Muscle of back (tissue), 13 donors: ENCODE measurements around the gene SMIM10L1. TPM values are rescaled to one million over a fixed set of nuclear protein-coding genes. Genes with fewer than 3 reads are reported as not detected.

Experiments
- DNase-seq, 3 donors: peaks; one replicate each; pipeline versions ENCODE4 v3.0.0 to v3.0.0-alpha.2; 2013
- long read RNA-seq, 9 donors: transcript quantifications; one replicate each; lab custom pipeline, GENCODE V29; 2026
- polyA plus RNA-seq, 10 donors: library from polyadenylated mRNA; unstranded; fragments of 120-200 nt; gene quantifications; one replicate each; pipeline ENCODE4 v1.2.1, GENCODE V29; 2013; ENCODE audit not compliant: insufficient read length in 10 of 10

Gene SMIM10L1
- 10 to 100 TPM; 12.5 to 15.1 (median 13.4) TPM for polyA plus RNA-seq
- long read RNA-seq, donor 1, full-length matches to known transcripts = 42 of 42 reads
- long read RNA-seq, donor 1, partial matches to known transcripts = 0 of 42 reads
- long read RNA-seq, donor 1, other reads (novel, unspliced or antisense) = 0 of 42 reads
- long read RNA-seq, donor 2, full-length matches to known transcripts = 20 of 20 reads
- long read RNA-seq, donor 2, partial matches to known transcripts = 0 of 20 reads
- long read RNA-seq, donor 2, other reads (novel, unspliced or antisense) = 0 of 20 reads
- long read RNA-seq, donor 3, full-length matches to known transcripts = 1 of 1 reads
- long read RNA-seq, donor 3, partial matches to known transcripts = 0 of 1 reads
- long read RNA-seq, donor 3, other reads (novel, unspliced or antisense) = 0 of 1 reads
- long read RNA-seq, donor 4, full-length matches to known transcripts = 37 of 37 reads
- long read RNA-seq, donor 4, partial matches to known transcripts = 0 of 37 reads
- long read RNA-seq, donor 4, other reads (novel, unspliced or antisense) = 0 of 37 reads
- long read RNA-seq, donor 5, full-length matches to known transcripts = 59 of 59 reads
- long read RNA-seq, donor 5, partial matches to known transcripts = 0 of 59 reads
- long read RNA-seq, donor 5, other reads (novel, unspliced or antisense) = 0 of 59 reads
- long read RNA-seq, donor 6, full-length matches to known transcripts = 56 of 56 reads
- long read RNA-seq, donor 6, partial matches to known transcripts = 0 of 56 reads
- long read RNA-seq, donor 6, other reads (novel, unspliced or antisense) = 0 of 56 reads
- long read RNA-seq, donor 7, full-length matches to known transcripts = 40 of 40 reads
- long read RNA-seq, donor 7, partial matches to known transcripts = 0 of 40 reads
- long read RNA-seq, donor 7, other reads (novel, unspliced or antisense) = 0 of 40 reads
- long read RNA-seq, donor 8, full-length matches to known transcripts = 32 of 32 reads
- long read RNA-seq, donor 8, partial matches to known transcripts = 0 of 32 reads
- long read RNA-seq, donor 8, other reads (novel, unspliced or antisense) = 0 of 32 reads
- long read RNA-seq, donor 9, full-length matches to known transcripts = 6 of 6 reads
- long read RNA-seq, donor 9, partial matches to known transcripts = 0 of 6 reads
- long read RNA-seq, donor 9, other reads (novel, unspliced or antisense) = 0 of 6 reads

DNA sequence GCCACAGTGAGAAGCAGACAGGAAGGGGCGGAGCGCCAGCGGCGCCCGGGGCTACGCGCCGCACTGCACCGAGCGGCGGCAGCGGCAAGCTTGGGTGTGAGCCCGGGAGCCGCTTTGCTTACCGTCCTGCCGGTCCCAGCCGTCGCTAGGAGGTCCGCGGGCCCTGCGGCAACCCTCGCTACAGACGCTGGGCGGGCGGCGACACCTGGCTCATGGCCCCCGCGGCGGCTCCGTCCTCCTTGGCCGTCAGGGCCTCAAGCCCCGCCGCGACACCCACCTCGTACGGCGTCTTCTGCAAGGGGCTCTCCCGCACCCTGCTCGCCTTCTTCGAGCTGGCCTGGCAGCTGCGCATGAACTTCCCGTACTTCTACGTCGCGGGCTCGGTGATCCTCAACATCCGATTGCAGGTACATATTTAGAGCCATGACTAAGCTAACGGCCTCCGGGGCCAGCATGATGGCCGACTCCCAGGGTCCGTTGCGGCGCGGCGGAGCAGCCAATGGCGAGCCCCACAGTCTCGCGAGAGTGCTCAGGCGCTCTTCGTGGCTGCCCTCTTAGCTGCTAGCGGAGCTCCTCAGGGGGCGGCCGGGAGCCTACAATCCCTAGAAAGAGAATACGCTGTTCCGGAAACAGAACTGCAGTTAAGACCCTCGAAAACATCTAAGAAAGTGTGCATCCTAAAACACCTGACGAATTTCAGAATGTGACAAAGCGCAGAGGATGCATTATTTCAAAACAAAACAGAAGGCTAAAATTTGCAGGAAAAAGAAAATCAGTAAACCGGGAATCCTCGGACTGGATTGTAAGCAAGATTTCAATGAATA lies at the start of gene SMIM10L1:
Gene SMIM10L1, plus strand, starts transcription at position 50 of the 824 bp plus-strand sequence. Its CDS starts 163 bp downstream, at position 213.
- DNase-seq = peak; percentile 95 to 99 (median 96)

DNA sequence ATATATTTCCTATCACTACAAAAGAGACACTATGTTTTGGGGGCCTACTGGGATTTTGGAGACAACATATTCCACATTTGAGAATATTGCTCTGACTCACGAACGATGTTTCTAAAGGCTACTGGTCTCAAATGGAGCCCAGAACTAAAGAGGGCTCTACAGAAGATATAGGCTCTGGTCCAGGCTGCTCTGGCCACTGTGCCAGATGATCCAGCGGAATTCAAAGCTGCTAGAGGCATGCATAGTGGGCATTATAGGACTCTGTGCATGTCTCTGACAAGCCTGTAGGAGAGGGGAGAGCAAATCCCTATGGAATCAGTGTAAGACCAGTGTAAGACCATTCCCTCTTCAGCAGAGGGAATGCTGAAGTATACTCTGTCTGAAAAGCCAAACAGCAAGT lies 40.6 kb upstream of the SMIM10L1 start:
- no peak for DNase-seq

DNA sequence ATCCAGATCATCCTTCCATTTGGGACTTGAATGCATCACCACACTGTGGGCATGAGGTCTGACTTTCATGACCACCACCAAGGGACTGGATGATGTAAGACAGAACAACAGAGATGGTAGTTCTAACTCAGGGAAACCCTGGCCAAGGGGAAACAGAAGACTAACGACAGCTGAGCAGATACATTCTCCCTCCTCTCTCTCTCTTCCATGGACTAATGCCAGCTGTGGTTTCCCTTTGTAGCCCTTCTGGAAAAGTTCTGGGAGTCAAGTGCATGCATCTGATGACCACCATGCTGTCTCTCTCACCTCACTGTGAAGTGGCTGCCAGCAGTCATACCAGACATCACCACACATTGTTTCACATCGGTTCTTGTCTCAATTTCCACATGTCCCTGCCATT lies 40.0 kb upstream of the SMIM10L1 start:
- peak in 1 of 3 donors; percentile 5 for DNase-seq

DNA sequence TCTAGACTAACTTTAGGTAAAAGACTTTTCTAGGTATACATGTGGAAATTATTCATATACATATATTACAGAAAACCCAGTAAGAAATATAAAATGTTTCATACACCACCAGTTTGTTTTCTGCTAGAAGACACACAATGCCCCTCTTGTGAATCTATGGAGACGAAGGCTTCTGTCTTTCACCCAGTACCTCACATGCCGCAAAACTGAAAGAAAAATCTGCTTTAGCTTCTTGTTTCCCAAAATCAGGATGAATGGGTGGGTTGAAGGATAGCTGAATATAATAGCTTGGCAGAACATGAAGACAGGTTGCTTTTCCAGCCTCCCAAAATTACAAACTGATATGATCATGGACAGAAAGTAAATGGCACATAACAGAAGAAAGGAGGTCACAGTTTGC lies 37.8 kb upstream of the SMIM10L1 start:
- DNase-seq = no peak

DNA sequence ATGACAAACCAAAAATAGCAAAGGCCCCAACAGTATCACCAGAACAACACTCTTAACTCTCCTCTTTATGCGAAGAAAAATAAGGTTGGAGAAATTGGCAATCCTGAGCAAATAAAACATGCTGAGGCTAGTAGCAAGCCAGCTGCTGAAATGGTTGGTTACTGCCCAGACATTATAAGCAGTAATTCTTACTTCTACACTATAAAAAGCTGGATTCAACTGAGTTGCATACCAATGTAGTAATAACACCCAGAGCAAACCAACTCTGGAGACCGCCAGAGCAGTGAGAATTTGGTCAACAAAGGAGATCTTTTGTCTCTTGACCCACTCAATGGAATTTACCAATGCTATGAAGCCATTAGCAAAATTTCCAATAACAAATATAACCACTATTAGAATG lies 37.2 kb upstream of the SMIM10L1 start:
- no peak for DNase-seq

DNA sequence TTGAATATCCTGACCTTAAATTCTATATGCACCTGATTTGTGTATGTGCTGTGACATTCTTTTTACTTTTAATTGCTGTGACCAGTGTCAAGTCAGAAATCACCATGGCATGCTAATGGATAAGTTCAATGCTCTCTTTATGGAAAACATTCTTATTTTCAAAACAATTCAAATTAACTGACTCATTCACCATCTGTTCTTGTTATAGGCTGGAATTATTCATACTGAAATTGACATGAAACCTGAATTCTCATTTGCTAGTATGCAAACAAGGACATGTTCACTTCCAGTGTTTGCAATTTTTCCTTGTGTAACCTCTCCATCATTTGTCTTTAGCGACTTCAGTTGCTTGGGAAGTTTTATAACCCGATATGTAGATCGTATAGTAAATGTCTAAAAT lies 36.7 kb upstream of the SMIM10L1 start, which contains the start of gene TAS2R30:
Gene TAS2R30, minus strand, starts transcription at position 340 of the 400 bp plus-strand sequence. CDS start 400 bp downstream, outside the sequence.
- no peak for DNase-seq

DNA sequence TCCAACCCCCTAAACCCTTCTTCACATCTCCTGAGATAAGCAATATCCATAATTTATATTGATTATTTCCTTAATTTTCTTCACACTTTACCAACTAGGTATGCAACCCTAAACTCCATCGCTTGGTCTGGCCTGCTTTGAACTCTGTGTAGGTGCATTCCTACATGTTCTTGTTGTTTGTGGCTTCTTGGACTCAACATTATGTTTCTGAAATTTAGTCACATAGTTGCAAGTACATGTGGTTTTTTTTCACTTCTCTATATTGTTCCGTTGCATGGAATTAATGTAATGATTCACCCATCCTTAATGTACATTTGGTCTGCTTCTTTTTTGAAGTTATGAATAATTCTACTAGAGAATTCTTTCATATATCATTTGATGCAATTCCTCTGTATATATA lies 34.9 kb upstream of the SMIM10L1 start:
- DNase-seq = no peak

DNA sequence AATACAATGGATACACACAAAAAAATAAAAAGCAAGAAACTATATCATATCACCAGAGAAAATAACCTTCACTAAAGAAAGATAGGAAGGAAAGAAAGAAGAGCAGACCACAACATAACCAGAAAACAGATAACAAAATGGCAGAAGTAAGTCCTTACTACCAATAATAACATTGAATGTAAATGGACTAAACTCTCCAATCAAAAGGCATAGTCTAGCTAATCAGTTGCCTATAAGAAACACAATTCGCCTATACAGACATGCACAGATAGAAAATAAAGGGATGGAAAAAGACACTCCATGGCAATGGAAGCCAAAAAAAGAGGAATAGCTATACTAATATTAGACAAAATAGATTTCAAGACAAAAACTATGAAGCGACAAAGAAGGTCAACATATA lies 27.6 kb upstream of the SMIM10L1 start:
- DNase-seq = no peak

DNA sequence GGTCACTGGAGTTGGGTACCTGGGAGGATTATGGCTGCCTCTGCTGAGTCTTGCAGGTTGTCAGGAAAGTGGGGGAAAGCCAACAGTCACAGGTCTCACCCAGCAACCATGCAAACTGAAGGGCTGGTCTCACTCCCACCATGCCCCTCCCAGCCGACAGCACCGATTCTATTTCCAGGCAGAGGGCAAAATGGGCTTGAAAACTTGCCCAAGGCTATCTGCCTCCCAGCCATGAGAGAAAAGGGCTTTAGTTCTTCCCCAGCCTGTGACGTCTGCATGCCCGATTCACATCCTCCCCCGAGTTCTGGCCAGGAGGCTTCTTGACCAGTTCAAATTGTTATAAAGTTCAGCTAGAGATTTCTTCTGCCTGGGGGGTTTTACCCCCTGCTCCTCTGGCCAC lies 26.7 kb upstream of the SMIM10L1 start:
- DNase-seq = no peak

DNA sequence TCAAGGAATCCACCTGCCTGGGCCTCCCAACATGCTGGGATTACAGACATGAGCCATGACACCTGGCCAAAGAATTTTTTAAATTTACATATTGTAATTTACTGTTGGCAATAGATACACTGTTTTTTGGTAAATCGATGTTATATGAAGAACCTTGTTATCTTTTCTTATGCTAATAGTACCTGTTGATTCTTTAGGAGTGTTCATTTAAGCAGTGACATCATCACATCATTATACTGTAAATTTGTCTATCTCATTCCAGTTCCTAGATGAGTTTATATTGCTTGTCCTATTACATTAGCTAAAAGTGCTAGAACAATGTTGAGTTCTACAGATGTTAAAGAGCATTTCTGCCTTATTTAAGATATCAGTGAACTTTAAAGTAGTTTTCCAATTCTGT lies 23.6 kb upstream of the SMIM10L1 start:
- no peak for DNase-seq

DNA sequence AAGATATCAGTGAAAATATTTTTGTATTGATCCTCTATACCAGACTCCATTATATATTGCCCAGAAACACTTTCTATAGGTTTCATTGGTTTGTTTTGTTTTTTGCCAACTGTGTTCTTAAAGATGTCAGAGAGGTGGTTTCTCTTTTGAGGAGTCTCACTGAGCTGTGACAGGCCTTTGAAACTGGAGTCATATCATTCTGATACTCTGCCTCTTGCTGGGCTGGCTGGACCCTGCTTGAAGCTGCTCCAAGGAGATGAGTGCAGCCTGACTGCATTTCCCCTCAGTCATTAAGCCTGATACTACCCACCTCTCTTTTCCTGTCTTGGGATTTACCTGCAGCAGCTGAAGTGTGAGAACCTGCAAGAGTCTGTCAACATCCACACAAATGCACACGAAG lies 20.2 kb upstream of the SMIM10L1 start:
- no peak for DNase-seq

DNA sequence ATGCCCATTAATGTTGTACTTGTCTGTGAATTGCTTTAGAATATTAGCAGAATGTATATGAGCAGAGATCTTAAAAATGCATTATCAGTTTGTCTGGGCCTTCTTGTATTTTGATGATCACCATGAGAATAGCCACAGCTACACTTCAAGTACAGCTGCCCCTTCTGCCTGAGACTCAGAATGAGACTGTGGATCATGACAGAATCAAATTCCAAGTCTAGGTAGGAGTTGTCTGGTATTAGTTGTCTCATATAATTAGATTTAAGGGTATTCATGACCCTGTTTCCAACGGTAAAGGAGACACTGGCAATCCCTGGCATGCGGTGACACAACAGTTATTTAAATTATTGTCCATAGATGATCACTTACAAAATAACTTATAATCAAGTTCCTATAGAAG lies 18.3 kb upstream of the SMIM10L1 start:
- no peak for DNase-seq

DNA sequence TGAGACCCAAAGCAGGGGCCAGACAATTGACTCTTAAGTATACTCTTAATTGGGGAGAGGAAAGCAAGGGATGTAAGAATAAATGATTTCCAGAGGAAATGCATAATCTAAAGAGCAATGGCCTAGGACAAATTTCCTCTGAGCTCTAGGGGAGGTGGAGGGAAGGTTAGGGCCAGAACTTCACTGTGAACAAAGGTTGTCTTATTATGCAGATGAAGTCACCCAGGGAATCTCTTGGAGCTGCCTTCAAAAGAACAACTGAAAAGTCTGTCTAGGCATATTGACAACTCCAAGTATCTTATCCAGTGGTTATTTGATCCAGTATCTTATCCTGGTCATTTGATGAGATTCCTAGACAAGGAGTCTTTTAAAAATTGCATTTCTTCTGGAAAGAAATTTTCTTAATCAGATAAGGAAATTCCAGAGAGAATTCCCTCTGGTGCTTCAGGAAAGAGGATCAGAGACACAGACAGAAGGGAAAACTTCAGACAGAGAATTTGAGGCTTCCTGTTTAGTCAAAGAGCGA lies 16.5 kb upstream of the SMIM10L1 start:
- DNase-seq = no peak

DNA sequence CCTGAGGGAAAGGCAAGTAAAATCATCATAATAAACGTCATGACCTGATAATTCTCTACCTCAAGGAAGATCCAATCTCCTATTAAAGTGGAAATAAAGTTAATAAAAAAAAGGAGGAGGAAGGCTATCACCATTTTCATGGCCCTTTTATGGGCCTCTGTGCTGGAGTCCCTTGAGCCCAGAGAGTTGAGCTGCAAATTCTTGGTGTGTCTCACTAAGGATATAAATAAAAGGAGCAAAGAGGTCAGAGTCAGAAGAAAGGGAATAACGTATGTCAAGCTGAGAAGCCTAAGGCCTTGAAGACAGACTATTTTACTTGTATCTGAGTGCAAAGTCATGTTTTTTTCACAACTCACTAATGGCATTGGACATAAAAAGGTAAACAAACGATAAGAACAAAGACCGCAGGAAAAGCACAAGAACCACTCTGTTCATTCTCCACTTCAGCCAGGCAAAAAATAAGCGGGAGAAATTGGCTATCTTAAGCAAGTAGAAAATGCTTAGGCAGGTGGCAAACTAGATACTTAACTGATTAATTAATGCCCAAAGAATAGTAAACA lies 12.0 kb upstream of the SMIM10L1 start:
- DNase-seq = no peak

DNA sequence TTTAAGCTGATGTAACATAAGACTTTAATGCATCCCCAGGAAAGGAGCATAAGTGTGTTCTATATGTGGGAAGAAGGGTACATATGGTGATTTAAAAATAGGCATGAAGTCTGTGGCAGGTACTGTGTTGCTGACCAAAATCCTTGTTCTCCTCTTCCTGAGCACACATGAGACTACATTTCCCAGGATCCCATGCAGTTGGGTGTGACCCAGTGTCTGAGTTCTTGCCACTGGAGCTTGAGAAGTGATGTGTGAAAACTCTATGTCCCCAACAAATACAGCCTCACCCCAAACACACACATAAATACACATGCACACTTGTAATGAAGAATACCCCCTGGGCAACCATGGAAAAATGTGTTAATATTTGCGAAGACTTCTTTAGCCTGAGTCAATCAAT lies 8.5 kb upstream of the SMIM10L1 start:
- no peak for DNase-seq

DNA sequence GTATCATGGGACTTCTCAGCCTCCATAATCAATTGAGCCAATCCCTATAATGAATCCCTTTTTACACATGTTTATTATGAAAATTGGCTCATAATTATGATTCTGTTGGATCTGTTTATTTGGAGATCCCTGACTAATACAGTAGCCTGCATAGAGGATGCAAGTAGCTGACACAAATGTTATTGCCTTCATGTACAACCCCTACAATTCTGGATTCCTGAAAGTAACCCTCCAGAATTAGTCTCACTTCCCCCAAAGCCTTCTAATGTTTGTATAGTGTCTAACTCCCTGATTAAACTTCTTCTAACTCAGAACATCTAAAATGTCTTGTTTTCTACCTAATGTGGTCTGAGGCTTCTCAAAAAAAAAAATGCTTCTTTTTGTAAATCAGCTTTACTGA lies 6.6 kb upstream of the SMIM10L1 start:
- DNase-seq = no peak

DNA sequence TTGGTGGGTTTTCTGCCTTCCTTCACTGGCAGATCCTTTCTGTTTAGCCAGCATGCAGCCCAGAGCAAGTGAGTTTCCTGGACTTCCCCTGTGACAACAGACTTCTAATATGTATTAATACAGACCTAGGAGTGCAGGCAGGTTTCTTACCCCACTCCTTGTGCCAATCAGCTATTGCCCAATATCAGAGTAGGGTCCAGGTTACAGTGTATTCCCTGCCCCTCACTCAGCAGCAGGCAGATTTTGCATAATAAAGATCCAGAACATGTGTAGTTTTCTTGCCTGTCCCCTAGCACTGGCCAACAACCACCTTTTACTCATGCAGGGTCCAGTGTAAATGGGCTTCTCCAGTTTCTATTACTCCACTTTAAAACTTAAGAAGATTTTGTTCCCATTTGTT lies 4.7 kb upstream of the SMIM10L1 start:
- DNase-seq = no peak

DNA sequence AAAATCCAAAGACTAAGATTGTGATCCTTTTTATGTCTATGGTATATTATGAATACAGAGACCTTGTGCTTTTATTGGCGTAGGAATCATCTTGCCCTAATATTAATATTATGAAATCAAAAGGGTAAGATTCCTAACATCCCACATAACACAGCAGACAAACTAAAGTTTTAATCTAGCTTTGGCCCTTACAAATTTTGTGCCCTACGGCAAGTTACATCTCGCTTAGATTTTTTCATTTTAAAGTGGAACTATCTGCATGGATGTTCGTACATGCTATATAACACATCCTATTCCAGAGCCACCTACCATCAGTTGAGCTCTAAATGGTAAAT lies 217 bp upstream of the SMIM10L1 start:
- no peak for DNase-seq

DNA sequence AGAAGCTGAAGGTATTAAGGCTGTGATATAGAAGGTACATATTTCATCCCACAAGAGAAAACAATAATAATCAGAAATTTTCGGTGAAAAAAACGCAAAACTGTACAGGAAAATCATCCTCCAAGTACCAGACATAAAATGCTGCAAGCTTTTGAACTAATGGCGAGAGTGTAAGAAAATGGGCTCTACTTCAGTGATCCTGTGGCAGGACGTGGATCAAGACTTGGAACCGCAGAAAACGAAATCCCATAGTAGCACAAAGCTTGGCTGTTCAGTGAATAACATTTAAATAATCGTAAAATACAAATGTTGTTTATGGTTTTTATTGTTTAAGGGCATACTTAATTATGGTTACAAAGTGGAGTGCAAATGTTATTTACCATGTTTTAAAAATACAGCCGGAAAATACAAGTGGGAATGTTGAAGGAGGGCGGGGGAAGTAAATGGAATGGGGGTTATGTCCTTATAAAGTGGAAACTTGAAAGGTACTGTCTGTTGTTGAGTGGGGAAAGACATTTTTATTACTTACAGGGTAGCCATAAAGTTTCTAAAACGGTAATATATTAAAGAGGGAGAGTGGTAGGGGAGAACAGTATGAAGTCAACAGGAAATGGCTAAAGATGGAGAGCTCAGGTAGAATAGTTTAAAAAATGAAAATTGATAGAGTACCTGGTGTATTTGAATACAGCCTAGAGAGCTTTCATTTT lies 1.1 kb downstream of the SMIM10L1 start:
- DNase-seq = peak in 2 of 3 donors; percentile 28 to 75

DNA sequence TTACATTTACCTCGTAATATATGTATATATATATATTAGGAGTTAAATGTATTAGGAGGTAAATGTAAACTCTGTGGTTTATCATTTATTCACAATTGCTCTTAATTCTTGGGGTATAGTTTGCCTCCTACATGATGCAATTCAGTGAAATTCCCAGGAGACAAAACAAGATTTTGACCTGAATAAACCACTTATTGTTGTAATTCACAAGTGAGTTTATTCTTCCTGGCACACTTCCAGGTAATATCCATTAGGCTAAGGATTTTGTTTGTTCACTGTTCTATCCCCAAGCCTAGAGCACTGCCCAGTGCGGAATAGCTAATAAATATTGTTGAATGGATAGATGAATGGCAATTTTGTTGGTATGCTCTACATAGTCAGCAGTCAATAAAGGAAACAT lies 3.0 kb downstream of the SMIM10L1 start:
- no peak for DNase-seq
